Left lung (tissue), 10 donors: ENCODE measurements around the gene TSPAN9. TPM values are rescaled to one million over a fixed set of nuclear protein-coding genes. Genes with fewer than 3 reads are reported as not detected.

Experiments
- ATAC-seq: fragments of 200-7000 bp; cut with Tn5 transposase; one replicate; pipeline ENCODE4 v1.9.1; 2020; ENCODE audit warnings: moderate library complexity
- DNase-seq, 4 donors: peaks; one replicate each; pipeline ENCODE4 v3.0.0-alpha.2; 2013 to 2020
- H3K27ac ChIP-seq, 2 donors: fragments of 200-600 bp; sonication (generic) in 1 of 2; one replicate each; pipeline versions ENCODE4 v1.5.0 to v1.8.0; 2020 to 2021
- H3K27me3 ChIP-seq, 2 donors: fragments of 200-600 bp; sonication (generic) in 1 of 2; one replicate each; pipeline versions ENCODE4 v1.5.0 to v1.8.0; 2020 to 2021
- H3K36me3 ChIP-seq, 2 donors: fragments of 200-600 bp; sonication (generic) in 1 of 2; one replicate each; pipeline versions ENCODE4 v1.5.0 to v1.8.0; 2020 to 2021
- H3K4me1 ChIP-seq, 2 donors: fragments of 200-600 bp; one replicate each; pipeline ENCODE4 v1.8.0; 2021
- H3K4me3 ChIP-seq, 2 donors: fragments of 200-600 bp; sonication (generic) in 1 of 2; one replicate each; pipeline versions ENCODE4 v1.5.0 to v1.8.0; 2020 to 2021; ENCODE audit warnings: mild to moderate bottlenecking in 1 of 2
- H3K9me3 ChIP-seq, 2 donors: fragments of 200-600 bp; sonication (generic) in 1 of 2; one replicate each; pipeline versions ENCODE4 v1.5.0 to v1.8.0; 2020 to 2021
- intact Hi-C, 2 donors: fragments of 100-400 bp; cut with DNase I; formaldehyde crosslinking; loops; one replicate each; pipeline versions ENCODE4 v1.11.2 to v1.14.2; 2022
- polyA plus RNA-seq, 6 donors: library from polyadenylated mRNA; unstranded; fragments of 120-200 nt; gene quantifications; one replicate each; pipeline ENCODE4 v1.2.1, GENCODE V29; 2013; ENCODE audit not compliant: insufficient read length in 6 of 6
- total RNA-seq, 2 donors: library from RNA; stranded (reverse); fragmentation: NEBNext Ultra II Directional; extraction: Animal tissue kit (Norgen Biotek cat#: 25700); gene quantifications; one replicate each; pipeline ENCODE4 v1.2.1, GENCODE V29; 2021
- TF ChIP-seq, protein P1 (sequence below), 2 donors: fragments of 200-600 bp; sonication (generic) in 1 of 2; IDR thresholded peaks; one replicate each; pipeline versions ENCODE4 v1.5.0 to v1.8.0; 2021; ENCODE audit warnings: antibody characterized with exemption in 2 of 2
- donor health status: DM: no; HTN: yes; CAD: no.
- donor health status: DM: no; HTN: no; CAD: no.

Gene TSPAN9
- total and polyA plus RNA-seq, 8 donors: 35.6 to 98.6 (median 81.3) TPM

DNA sequence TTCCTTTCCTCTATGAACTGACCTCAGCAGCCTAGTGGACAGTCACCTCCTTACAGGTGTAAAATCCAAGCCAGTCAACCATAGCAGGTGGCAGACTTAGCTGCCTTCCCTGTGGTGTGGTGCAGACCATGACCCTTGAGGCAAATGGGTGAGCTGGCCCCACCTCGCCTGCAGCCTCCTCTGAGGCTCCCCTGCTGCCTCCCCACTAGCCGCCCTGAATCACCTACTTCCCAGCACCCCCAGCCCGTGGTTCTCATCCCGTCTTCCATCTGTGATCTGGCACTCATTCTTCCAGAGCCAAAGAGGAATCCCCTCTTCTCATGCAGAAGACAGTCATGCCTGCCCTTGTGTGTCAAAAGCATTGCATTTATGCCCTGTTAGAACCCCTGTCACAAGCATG lies 34.4 kb upstream of the TSPAN9 start:
- ATAC-seq (no peak), DNase-seq (no peak)
- TF ChIP-seq, protein P1, sequence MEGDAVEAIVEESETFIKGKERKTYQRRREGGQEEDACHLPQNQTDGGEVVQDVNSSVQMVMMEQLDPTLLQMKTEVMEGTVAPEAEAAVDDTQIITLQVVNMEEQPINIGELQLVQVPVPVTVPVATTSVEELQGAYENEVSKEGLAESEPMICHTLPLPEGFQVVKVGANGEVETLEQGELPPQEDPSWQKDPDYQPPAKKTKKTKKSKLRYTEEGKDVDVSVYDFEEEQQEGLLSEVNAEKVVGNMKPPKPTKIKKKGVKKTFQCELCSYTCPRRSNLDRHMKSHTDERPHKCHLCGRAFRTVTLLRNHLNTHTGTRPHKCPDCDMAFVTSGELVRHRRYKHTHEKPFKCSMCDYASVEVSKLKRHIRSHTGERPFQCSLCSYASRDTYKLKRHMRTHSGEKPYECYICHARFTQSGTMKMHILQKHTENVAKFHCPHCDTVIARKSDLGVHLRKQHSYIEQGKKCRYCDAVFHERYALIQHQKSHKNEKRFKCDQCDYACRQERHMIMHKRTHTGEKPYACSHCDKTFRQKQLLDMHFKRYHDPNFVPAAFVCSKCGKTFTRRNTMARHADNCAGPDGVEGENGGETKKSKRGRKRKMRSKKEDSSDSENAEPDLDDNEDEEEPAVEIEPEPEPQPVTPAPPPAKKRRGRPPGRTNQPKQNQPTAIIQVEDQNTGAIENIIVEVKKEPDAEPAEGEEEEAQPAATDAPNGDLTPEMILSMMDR (IDR thresholded peaks at IDR 0.05): no peak
- no peak overlapping the region for H3K4me3 ChIP-seq
- H3K9me3 ChIP-seq: no peaks in the 10 kb centered on the region
- no peak overlapping the region for H3K27ac ChIP-seq
- H3K27me3 ChIP-seq: no peaks in the 10 kb centered on the region
- intact Hi-C loops: no loop called here
- no peaks in the 10 kb centered on the region for H3K4me1 ChIP-seq
- H3K36me3 ChIP-seq: peaks cover 0 to 33% of the 10 kb centered on the region in 2 donors

DNA sequence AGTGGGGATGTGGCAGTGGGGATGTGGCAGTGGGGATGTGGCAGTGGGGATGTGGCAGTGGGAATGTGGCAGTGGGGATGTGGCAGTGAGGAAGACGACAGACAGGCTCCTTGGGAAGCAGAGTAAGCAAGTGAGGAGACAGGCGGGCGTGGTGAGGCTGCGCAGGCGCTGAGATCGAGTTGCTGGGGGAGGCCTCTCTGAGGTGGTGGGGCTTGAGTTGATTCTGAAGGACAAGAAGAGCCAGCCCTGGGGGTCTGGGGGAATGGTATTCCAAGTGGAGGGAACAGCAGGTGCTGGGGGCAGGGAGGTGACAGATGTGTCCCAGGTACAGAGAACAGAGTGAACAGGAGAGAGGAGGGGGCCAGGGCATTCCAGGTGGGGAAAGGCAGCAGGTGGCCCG lies 33.8 kb upstream of the TSPAN9 start:
- intact Hi-C loops: no loop called here
- DNase-seq: no peak
- Histone ChIP-seq H3K27ac (no peak overlapping the region), H3K4me1 (no peaks in the 10 kb centered on the region), H3K36me3 (peaks cover 0 to 27% of the 10 kb centered on the region in 2 donors), H3K9me3 (no peaks in the 10 kb centered on the region), H3K27me3 (no peaks in the 10 kb centered on the region), H3K4me3 (no peak overlapping the region)
- TF ChIP-seq, protein P1 (IDR thresholded peaks at IDR 0.05): no peak
- ATAC-seq: no peak

DNA sequence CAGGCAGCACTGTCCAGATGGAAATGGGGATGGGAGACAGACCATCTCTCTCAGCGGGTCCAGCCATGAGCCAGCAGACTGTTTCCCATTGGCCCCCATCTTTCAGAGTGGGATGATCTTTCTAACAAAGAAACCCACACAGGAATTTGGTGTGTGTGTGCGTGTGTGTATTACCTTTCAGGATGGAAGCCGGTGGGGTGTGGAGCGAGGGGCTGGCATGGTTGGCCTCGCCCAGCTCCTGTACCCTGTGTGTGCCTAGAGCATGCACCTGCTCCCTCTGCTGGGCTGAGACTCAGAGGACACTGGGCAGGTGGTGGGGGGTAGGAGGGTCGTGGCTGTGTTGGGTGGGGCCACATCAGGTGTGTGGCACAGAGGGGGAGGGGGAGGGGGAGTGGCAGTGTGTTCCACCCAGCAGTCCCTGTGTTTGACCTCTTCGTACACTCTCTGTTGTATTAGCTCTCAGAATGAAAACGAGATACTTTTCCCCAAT lies 33.0 kb upstream of the TSPAN9 start:
- TF ChIP-seq, protein P1 (IDR thresholded peaks at IDR 0.05): no peak
- H3K27me3 ChIP-seq: no peaks in the 10 kb centered on the region
- H3K4me3 ChIP-seq: no peak overlapping the region
- DNase-seq (no peak), ATAC-seq (no peak)
- no peaks in the 10 kb centered on the region for H3K9me3 ChIP-seq
- intact Hi-C loops: no loop called here
- H3K36me3 ChIP-seq: peaks cover 0 to 19% of the 10 kb centered on the region in 2 donors
- H3K27ac ChIP-seq: no peak overlapping the region
- no peaks in the 10 kb centered on the region for H3K4me1 ChIP-seq

DNA sequence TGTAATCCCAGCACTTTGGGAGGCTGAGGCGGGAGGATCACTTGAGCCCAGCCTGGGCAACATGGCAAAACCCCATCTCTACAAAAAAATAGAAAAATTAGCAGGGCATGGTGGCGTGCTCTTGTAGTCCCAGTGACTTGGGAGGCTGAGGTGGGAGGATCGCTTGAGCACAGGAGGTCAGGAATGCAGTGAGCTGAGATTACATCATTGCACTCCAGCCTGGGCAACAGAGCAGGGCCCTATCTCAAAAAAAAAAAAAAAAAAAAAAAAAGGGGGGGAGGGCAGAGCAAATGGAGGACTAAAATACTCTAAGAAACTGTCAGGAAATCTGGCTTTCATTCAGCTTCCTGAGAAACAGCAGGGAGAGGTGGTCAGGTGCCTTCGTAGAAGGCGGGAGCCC lies 31.7 kb upstream of the TSPAN9 start:
- DNase-seq (no peak), ATAC-seq (no peak)
- intact Hi-C loops: no loop called here
- H3K9me3 ChIP-seq: no peaks in the 10 kb centered on the region
- H3K27ac ChIP-seq: no peak overlapping the region
- H3K36me3 ChIP-seq: peaks cover 0 to 8% of the 10 kb centered on the region in 2 donors
- TF ChIP-seq, protein P1 (IDR thresholded peaks at IDR 0.05): no peak
- H3K4me3 ChIP-seq: no peak overlapping the region
- H3K27me3 ChIP-seq: no peaks in the 10 kb centered on the region
- peaks cover 0 to 3% of the 10 kb centered on the region in 2 donors for H3K4me1 ChIP-seq

DNA sequence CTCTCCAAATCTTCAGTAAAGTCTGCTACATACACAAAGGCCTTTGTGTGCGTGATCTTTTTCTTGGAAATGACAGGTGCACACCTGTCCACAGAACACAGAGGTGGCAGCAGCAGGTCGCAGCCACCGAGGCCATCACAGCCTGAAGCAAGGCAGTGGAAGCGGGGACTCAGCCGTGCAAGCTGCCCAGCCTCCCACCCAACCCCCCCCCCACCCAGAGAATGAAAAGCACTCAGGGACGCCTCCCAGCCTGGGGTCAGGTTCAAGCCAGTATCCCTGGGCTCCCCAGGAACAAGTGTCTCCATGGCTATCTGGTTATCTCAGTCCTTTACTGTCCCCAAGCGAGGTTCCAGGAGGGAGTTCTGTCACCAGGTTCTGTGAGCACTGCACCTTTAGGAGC lies 31.2 kb upstream of the TSPAN9 start:
- no peak for DNase-seq
- TF ChIP-seq, protein P1 (IDR thresholded peaks at IDR 0.05): no peak
- no peak overlapping the region for H3K27ac ChIP-seq

More for the DNA sequence above, 31.2 kb upstream of the TSPAN9 start:
- ATAC-seq: no peak
- intact Hi-C loops: no loop called here
- Histone ChIP-seq H3K4me3 (no peak overlapping the region), H3K9me3 (no peaks in the 10 kb centered on the region), H3K36me3 (peaks cover 0 to 3% of the 10 kb centered on the region in 2 donors), H3K27me3 (no peaks in the 10 kb centered on the region), H3K4me1 (peaks cover 0 to 3% of the 10 kb centered on the region in 2 donors)
